GM18519 (cell line): ENCODE results near the gene GAS6.
"Not testable (repeated sequence)": the region's sequence is repeated elsewhere in the genome, so short reads cannot be mapped to it uniquely, and the experiment has no call there.

Source experiments
- ATAC-seq: cut with Tn5 transposase; IDR thresholded peaks from one replicate; pipeline ENCODE4 v1.9.1; 2021; ENCODE audit warnings: mild to moderate bottlenecking, moderate library complexity; ENCODE audit not compliant: unreplicated experiment, low FRiP score

Gene GAS6

GRCh38 chr13:113842336-113843062, 21.4 kb downstream of the GAS6 start:
- ATAC-seq: no peak

- no peak for ATAC-seq
Measured at GRCh38 chr13:113841353-113841650, 22.6 kb downstream of the GAS6 start.

- no peak for ATAC-seq
Measured at GRCh38 chr13:113840541-113841352, 23.1 kb downstream of the GAS6 start.

GRCh38 chr13:113839536-113840204, 24.2 kb downstream of the GAS6 start:
- no peak for ATAC-seq

GRCh38 chr13:113838711-113839201, 25.1 kb downstream of the GAS6 start:
- no peak for ATAC-seq

- ATAC-seq: no peak
Measured at GRCh38 chr13:113837560-113838355, 26.1 kb downstream of the GAS6 start.

GRCh38 chr13:113836768-113837559, 26.9 kb downstream of the GAS6 start:
- ATAC-seq: no peak

- ATAC-seq: no peak
Measured at GRCh38 chr13:113835461-113836270, 28.2 kb downstream of the GAS6 start.

GRCh38 chr13:113834496-113835200, 29.2 kb downstream of the GAS6 start:
- no peak for ATAC-seq

- ATAC-seq: not testable (repeated sequence)
Measured at GRCh38 chr13:113834006-113834405, 29.9 kb downstream of the GAS6 start.

- ATAC-seq: no peak
Measured at GRCh38 chr13:113833111-113833830, 30.6 kb downstream of the GAS6 start.

GRCh38 chr13:113832631-113833030, 31.2 kb downstream of the GAS6 start:
- ATAC-seq: no peak

- ATAC-seq: no peak
Measured at GRCh38 chr13:113832205-113832604, 31.7 kb downstream of the GAS6 start.

GRCh38 chr13:113831061-113831460, 32.8 kb downstream of the GAS6 start:
- no peak for ATAC-seq

GRCh38 chr13:113830426-113830950, 33.4 kb downstream of the GAS6 start:
- ATAC-seq: not testable (repeated sequence)

GRCh38 chr13:113828282-113828825, 35.5 kb downstream of the GAS6 start:
- no peak for ATAC-seq

- ATAC-seq: no peak
Measured at GRCh38 chr13:113827021-113827420, 36.9 kb downstream of the GAS6 start.
